Activated naive CD4-positive, alpha-beta T cell treated with anti-CD3 and anti-CD28 coated beads for 36 hours (primary cell): ENCODE results near the gene RCL1. TPM values are rescaled to one million over a fixed set of nuclear protein-coding genes. Genes with fewer than 3 reads are reported as not detected.

Experiments
- CTCF ChIA-PET: fragments of 350-600 bp; sonication (Branson Sonifier 250); formaldehyde crosslinking; loops from one replicate; lab custom pipeline; 2021; ENCODE audit warnings: antibody characterized with exemption; lab: Charles Lee
- DNase-seq: peaks from one replicate; pipeline ENCODE4 v3.0.0-alpha.2; 2020
- H3K27ac Mint-ChIP-seq: one replicate; pipeline ENCODE4 v1.8.0; 2021; ENCODE audit warnings: mild to moderate bottlenecking, mixed read lengths
- H3K27me3 Mint-ChIP-seq: one replicate; pipeline ENCODE4 v1.8.0; 2021; ENCODE audit warnings: low read depth, mixed read lengths
- H3K36me3 Mint-ChIP-seq: one replicate; pipeline ENCODE4 v1.8.0; 2021; ENCODE audit warnings: low read depth, mixed read lengths
- H3K4me1 Mint-ChIP-seq: one replicate; pipeline ENCODE4 v1.8.0; 2021; ENCODE audit warnings: low read depth, mixed read lengths
- H3K4me3 Mint-ChIP-seq: one replicate; pipeline ENCODE4 v1.8.0; 2021; ENCODE audit warnings: mild to moderate bottlenecking, moderate library complexity, mixed read lengths
- H3K9me3 Mint-ChIP-seq: one replicate; pipeline ENCODE4 v1.8.0; 2021; ENCODE audit warnings: mixed read lengths
- intact Hi-C: fragments of 100-400 bp; cut with micrococcal nuclease; formaldehyde crosslinking; loops from one replicate; pipeline ENCODE4 v1.15.1; 2023
- total RNA-seq, 2 experiments: library from RNA; stranded (reverse); gene quantifications; one replicate each; pipeline ENCODE4 v1.2.3, GENCODE V29; 2021

Gene RCL1
- total RNA-seq, 2 experiments from 2014 or later = 26.9 to 30.7 TPM

- no peak for DNase-seq
- peaks cover 5% of the 10 kb centered on the region for H3K9me3 Mint-ChIP-seq
- H3K4me1 Mint-ChIP-seq = peaks cover 54% of the 10 kb centered on the region
- H3K27me3 Mint-ChIP-seq = no peaks in the 10 kb centered on the region
- intact Hi-C loops = no loop called here
- CTCF ChIA-PET = interaction anchor here (0.7 kb wide), 1 partner anchor 204 kb away, joined by 3 read pairs; no protein-coding TSS in a partner anchor
- no peak overlapping the region for H3K27ac Mint-ChIP-seq
- H3K4me3 Mint-ChIP-seq = no peak overlapping the region
- peaks cover 23% of the 10 kb centered on the region for H3K36me3 Mint-ChIP-seq
Observed at GRCh38 chr9:4799775-4800174, 7.0 kb downstream of the RCL1 start.

DNA sequence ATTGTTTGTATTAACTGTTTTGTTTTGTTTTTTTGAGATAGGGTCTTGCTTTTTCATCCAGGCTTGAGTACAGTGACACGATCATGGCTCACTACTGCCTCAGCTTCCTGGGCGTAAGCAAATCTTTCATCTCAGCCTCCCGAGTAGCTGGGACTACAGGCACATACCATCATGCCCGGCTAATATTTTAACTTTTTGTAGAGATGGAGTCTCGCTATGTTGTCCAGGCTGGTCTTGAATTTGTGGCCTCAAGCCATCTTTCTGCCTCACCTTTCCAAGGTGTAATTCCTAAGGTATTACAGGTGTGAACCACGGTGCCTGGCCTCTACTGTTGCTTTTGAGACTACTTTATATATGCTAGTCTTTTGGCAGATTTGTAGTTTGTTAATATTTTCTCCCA, 8.4 kb downstream of the RCL1 start:
- CTCF ChIA-PET = no interaction called here
- H3K27ac Mint-ChIP-seq = no peak overlapping the region
- peaks cover 27% of the 10 kb centered on the region for H3K36me3 Mint-ChIP-seq

DNA sequence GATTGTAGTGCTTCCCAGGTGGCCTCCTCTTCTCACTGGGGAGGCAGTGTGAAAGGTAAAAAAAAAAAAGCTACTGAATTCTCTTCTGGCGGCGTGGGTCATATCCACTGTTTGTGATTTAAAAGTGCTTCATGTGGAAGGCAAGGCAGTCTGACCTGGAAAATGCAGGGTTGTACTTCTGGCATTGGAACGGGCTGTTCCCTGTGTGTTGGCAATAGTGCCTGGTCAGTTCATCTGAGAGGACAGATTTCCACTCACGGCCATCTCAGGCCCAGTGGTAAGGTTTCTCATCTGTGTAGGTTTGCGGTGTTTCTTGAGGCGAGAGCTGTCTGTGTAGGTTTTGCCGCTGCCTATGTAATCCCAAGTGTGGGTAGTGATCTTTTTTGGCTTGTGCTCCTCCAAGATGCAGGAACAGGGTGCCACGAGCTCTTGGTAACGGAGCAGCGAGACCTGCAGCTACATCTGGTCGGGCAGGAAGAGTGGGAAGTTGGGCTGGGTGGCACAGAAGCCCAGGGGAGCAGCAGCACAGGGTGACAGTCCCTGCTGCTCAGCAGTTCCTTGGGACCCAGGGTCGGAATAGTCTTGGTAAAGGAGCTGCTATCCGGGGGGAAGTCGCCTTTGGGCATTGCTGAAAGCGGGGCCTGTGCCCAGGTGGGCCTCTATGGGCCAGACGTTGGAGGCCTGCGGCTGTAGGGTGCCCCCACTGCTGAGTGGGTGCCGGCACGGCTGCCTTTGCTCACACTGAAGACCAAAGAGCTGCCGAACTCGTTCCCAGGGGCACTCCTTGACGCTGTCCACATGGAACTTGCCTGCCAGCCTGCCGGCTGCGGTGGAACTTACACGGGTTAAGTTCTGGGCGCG, 11.2 kb downstream of the RCL1 start:
- no peak for DNase-seq
- Mint-ChIP-seq H3K4me3 (no peak overlapping the region), H3K9me3 (peaks cover 24% of the 10 kb centered on the region), H3K27me3 (no peaks in the 10 kb centered on the region), H3K27ac (no peak overlapping the region), H3K4me1 (peaks cover 39% of the 10 kb centered on the region), H3K36me3 (peaks cover 42% of the 10 kb centered on the region)
- CTCF ChIA-PET = interaction anchor here (0.5 kb wide), 1 partner anchor 183 kb away, joined by 3 read pairs; no protein-coding TSS in a partner anchor
- intact Hi-C loops = no loop called here

More for the DNA sequence above, 8.4 kb downstream of the RCL1 start:
- Mint-ChIP-seq H3K9me3 (peaks cover 13% of the 10 kb centered on the region), H3K27me3 (no peaks in the 10 kb centered on the region), H3K4me3 (no peak overlapping the region), H3K4me1 (peaks cover 44% of the 10 kb centered on the region)
- intact Hi-C loops = no loop called here
- no peak for DNase-seq

- Mint-ChIP-seq H3K9me3 (peaks cover 24% of the 10 kb centered on the region), H3K4me3 (no peak overlapping the region), H3K27me3 (no peaks in the 10 kb centered on the region), H3K4me1 (peaks cover 39% of the 10 kb centered on the region), H3K36me3 (peaks cover 49% of the 10 kb centered on the region), H3K27ac (no peak overlapping the region)
- no peak for DNase-seq
- intact Hi-C loops = no loop called here
- CTCF ChIA-PET = no interaction called here
Observed at GRCh38 chr9:4804531-4805016, 11.8 kb downstream of the RCL1 start.

DNA sequence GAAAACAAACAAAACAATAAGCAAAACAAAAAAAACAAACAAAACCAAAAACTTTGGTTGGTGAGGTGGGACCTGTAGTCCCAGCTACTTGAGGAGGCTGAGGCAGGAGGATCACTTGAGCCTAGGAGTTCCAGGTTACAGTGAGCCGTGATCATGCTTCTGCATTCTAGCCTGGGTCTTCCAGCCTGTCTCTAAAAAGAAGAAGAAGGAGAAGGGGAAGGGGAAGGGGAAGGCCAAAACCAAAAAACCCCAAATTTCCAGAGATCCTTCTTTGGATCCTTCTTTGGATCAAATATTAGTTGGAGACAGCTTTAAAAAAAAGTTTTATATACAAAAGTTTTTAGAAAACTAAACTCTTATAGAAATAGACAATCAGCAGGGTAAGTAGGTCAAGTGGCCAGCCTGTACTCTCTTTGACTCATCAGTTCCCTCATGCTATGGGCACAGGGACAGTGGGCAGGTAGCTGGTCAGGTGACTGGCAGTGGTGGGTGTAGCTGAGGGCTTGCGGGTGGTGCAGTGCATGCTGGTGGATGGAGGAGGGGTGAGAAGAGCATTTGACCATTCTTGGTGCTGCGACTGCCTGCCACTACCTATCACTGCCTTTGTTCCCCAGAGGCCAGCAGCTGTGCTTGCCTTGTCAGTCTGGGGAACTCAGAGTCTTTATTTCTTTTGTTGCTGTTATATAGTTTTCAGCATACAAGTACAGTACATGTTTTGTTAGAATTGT, 12.6 kb downstream of the RCL1 start:
- CTCF ChIA-PET = interaction anchor here (1.1 kb wide), 1 partner anchor 184 kb away, joined by 3 read pairs; no protein-coding TSS in a partner anchor
- Mint-ChIP-seq H3K27me3 (no peaks in the 10 kb centered on the region), H3K9me3 (peaks cover 24% of the 10 kb centered on the region), H3K4me3 (no peak overlapping the region), H3K36me3 (peaks cover 50% of the 10 kb centered on the region), H3K4me1 (peaks cover 42% of the 10 kb centered on the region), H3K27ac (no peak overlapping the region)
- intact Hi-C loops = no loop called here
- no peak for DNase-seq

DNA sequence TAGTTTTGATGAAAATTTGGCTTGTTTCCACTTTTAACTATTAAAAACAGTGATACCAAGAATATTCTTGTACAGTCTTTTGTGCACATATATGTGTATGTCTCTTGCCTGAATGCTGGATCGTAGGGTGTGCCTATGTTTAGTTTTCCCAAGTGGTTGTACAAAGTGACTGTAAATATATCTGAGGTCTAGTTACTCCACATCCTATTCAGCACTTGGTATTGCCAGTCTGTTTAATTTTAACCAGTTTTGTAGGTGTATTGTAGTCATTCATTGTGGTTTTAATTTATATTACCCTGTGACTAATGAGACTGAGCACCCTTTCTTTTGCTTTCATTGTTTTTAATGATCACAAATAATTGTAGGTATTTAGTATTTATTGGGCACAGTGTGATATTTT, 17.8 kb downstream of the RCL1 start:
- H3K27me3 Mint-ChIP-seq = no peaks in the 10 kb centered on the region
- CTCF ChIA-PET = interaction anchor here (1.5 kb wide), 1 partner anchor 13 kb away, joined by 5 read pairs; no protein-coding TSS in a partner anchor
- H3K36me3 Mint-ChIP-seq = peaks cover 55% of the 10 kb centered on the region
- intact Hi-C loops = no loop called here
- DNase-seq = no peak
- H3K27ac Mint-ChIP-seq = no peak overlapping the region
- peaks cover 70% of the 10 kb centered on the region for H3K4me1 Mint-ChIP-seq
- H3K4me3 Mint-ChIP-seq = no peak overlapping the region
- H3K9me3 Mint-ChIP-seq = peaks cover 28% of the 10 kb centered on the region

DNA sequence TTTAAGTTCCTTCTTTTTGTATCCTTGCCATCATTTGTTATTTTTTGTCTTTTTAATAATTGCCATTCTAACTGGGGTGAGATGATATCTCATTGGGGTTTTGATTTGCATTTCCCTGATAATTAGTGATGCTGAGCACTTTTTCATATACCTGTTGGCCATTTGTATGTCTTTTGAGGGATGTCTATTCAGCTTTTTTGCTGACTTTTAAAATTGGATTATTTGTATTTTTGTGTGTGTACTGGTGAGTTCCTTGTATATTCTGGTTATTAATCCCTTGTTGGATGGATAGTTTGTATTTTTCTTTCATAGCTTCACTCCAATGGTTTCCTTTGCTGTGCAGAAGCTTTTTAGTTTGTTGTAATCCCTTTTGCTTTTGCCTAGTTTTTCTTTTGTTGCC, 19.1 kb downstream of the RCL1 start:
- Mint-ChIP-seq H3K36me3 (peaks cover 44% of the 10 kb centered on the region), H3K4me1 (peaks cover 74% of the 10 kb centered on the region), H3K9me3 (peaks cover 17% of the 10 kb centered on the region), H3K27ac (no peak overlapping the region), H3K27me3 (no peaks in the 10 kb centered on the region), H3K4me3 (no peak overlapping the region)
- DNase-seq = no peak
- CTCF ChIA-PET = interaction anchor here (1.1 to 1.5 kb wide), 2 partner anchors 15 to 48 kb away, joined by 3 to 5 read pairs; no protein-coding TSS in a partner anchor
- intact Hi-C loops = no loop called here

DNA sequence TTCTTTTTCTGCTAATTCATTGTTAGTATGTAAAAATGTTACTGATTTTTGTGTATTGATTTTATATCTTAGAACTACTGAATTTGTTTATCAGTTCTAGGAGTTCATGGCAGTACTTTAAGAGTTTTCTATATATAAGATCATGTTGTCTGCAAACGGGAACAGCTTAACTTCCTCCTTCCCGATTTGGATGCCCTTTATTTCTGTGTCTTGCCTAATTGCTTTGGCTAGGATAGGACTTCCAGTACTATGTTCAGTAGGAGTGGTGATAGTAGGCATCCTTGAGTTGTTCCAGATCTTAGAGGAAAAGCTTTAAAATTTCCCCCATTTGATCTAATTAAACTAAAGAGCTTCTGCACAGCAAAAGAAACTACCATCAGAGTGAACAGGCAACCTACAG, 20.1 kb downstream of the RCL1 start:
- Mint-ChIP-seq H3K4me3 (no peak overlapping the region), H3K9me3 (peaks cover 11% of the 10 kb centered on the region), H3K4me1 (peaks cover 70% of the 10 kb centered on the region), H3K27ac (no peak overlapping the region), H3K36me3 (peaks cover 36% of the 10 kb centered on the region), H3K27me3 (no peaks in the 10 kb centered on the region)
- CTCF ChIA-PET = no interaction called here
- DNase-seq = no peak
- intact Hi-C loops = no loop called here

DNA sequence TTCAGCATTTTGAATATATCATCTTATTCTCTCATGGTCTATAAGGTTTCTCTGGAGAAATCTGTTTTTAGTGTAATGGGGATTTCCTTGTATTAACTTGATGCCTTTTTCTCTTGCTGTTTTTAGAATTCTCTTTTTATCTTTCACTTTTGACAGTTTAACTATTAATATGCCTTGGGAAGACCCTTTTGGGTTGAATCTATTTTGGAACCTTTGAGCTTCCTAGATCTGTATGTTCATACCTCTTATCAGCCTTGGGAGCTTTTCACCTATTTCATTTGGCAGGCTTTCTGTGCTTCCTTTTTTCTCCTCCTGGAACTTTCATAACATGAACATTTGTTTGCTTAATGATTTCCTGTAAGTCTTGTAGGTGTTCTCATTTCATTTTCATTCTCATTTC, 22.2 kb downstream of the RCL1 start:
- Mint-ChIP-seq H3K4me3 (peak overlapping the region; percentile 9), H3K4me1 (peaks cover 60% of the 10 kb centered on the region), H3K27ac (peak overlapping the region; percentile 87), H3K9me3 (peaks cover 10% of the 10 kb centered on the region), H3K27me3 (no peaks in the 10 kb centered on the region), H3K36me3 (peaks cover 26% of the 10 kb centered on the region)
- CTCF ChIA-PET = interaction anchor here (0.7 to 1.3 kb wide), 3 partner anchors 55 to 177 kb away, joined by 3 to 6 read pairs (median 4); no protein-coding TSS in a partner anchor
- intact Hi-C loops = loop anchor here (1.0 kb wide), 2 partner anchors 18 to 23 kb away; partner anchors contain the start of gene RCL1
- no peak for DNase-seq

DNA sequence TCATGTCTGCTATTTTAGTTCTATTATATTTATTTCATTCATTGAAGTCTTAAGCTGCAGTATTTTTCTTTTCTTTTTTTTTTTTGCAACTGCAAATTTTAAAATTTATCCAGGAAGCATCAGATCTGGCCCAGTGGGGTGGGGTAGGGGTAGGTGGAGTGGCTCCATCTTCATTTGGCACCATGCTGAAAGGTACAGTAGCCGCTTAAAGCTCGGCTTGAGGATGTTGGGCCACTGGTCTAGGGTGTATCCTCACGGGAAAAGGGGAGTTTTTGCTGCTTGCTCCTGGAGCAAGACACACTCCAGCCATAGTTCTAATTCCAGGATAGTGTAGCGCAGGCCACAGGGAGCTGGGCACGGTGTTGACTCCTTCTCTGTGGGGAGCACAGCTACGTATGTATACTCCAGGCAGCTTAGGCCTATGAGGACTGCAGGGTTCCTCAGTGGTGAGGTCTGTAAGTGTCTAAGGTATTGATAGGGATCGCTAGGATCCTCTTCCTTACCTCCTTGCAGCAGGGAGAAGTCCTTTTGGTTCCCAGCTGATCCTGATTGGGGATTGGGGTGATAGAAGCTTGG, 22.7 kb downstream of the RCL1 start:
- CTCF ChIA-PET = interaction anchor here (0.7 to 1.3 kb wide), 4 partner anchors 18 to 176 kb away, joined by 3 to 6 read pairs (median 4); no protein-coding TSS in a partner anchor
- peak overlapping the region; percentile 87 for H3K27ac Mint-ChIP-seq
- H3K4me1 Mint-ChIP-seq = peaks cover 58% of the 10 kb centered on the region
- peaks cover 24% of the 10 kb centered on the region for H3K36me3 Mint-ChIP-seq
- DNase-seq = no peak
- H3K4me3 Mint-ChIP-seq = no peak overlapping the region
- intact Hi-C loops = loop anchor here (1.0 kb wide), 2 partner anchors 18 to 23 kb away; partner anchors contain the start of gene RCL1
- H3K9me3 Mint-ChIP-seq = peaks cover 10% of the 10 kb centered on the region
- H3K27me3 Mint-ChIP-seq = no peaks in the 10 kb centered on the region

GRCh38 chr9:4820168-4820567, 27.4 kb downstream of the RCL1 start:
- no peaks in the 10 kb centered on the region for H3K9me3 Mint-ChIP-seq
- peaks cover 8% of the 10 kb centered on the region for H3K36me3 Mint-ChIP-seq
- H3K27ac Mint-ChIP-seq = no peak overlapping the region
- CTCF ChIA-PET = no interaction called here
- intact Hi-C loops = no loop called here
- no peak overlapping the region for H3K4me3 Mint-ChIP-seq
- peaks cover 48% of the 10 kb centered on the region for H3K4me1 Mint-ChIP-seq
- DNase-seq = no peak
- H3K27me3 Mint-ChIP-seq = no peaks in the 10 kb centered on the region

- intact Hi-C loops = no loop called here
Observed at GRCh38 chr9:4821133-4821532, 28.4 kb downstream of the RCL1 start.

More at GRCh38 chr9:4821133-4821532, 28.4 kb downstream of the RCL1 start:
- Mint-ChIP-seq H3K36me3 (peaks cover 8% of the 10 kb centered on the region), H3K27me3 (no peaks in the 10 kb centered on the region), H3K9me3 (no peaks in the 10 kb centered on the region), H3K4me3 (no peak overlapping the region), H3K4me1 (peaks cover 38% of the 10 kb centered on the region), H3K27ac (no peak overlapping the region)
- no peak for DNase-seq
- CTCF ChIA-PET = no interaction called here
